ENCODE measurements around the gene KCNG3.
"Not testable (repeated sequence)": the region's sequence is repeated elsewhere in the genome, so short reads cannot be mapped to it uniquely, and the experiment has no call there.

The KCNG3 gene

DNA sequence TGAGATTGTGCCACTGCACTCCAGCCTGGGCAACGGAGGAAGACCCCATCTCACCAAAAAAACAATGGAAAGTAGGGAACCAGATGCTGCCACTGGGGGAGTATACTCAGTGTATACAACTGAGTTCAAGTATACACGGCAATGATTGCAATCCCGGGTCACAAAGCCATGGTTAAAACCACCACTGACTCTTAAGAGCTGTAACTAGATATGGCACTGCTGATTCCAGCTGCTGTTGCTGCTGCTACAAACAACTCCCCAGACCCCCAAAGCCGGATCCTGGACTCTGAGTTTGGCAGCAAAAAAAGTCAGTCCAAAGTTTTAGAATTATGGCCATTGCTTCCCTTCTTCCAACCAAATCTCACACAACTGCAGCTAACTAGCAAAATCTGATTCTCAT, 89.1 kb downstream of the KCNG3 start:
- no peak overlapping the region for H3K27ac ChIP-seq (ENCODE audit: low read length)
- H3K27me3 ChIP-seq (ENCODE audit: control insufficient read depth, insufficient read depth, low read length), result no peaks in the 10 kb centered on the region
- H3K4me1 ChIP-seq (ENCODE audit: control insufficient read depth, insufficient read depth, low read length), result no peaks in the 10 kb centered on the region
- no CpG with 5 or more reads among the region's 4 CpGs for WGBS (ENCODE audit: insufficient coverage, insufficient read length)
- no peaks in the 10 kb centered on the region for H3K9me3 ChIP-seq (ENCODE audit: control insufficient read depth, insufficient read depth, low read length)
- no peak overlapping the region for H3K4me3 ChIP-seq (ENCODE audit: low read length)
- peaks cover 5% of the 10 kb centered on the region; the same call in 1 of the 2 replicates for H3K36me3 ChIP-seq (ENCODE audit: control insufficient read depth, insufficient read depth, low read length)
- no peak for DNase-seq (ENCODE audit: low read depth, low spot score)

DNA sequence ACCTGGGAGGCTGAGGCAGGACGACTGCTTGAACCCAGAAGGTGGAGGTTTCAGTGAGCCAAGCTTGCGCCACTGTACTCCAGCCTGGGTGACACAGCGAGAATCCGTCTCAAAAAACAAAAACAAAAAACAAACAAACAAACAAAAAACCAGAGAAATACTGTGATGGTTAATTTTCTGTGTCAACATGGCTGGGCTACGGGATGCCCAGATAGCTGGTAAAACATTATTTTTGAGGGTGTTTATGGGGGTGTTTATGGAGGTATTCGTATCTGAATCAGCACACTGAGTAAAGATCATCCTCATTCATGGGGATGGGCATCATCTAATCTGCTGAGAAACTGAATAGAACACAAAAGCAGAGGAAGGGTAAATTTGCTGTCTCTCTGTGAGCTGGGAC, 92.0 kb downstream of the KCNG3 start:
- no peak for DNase-seq (ENCODE audit: low read depth, low spot score)
- no peaks in the 10 kb centered on the region for H3K9me3 ChIP-seq (ENCODE audit: control insufficient read depth, insufficient read depth, low read length)

GRCh38 chr2:42398052-42398451, 95.7 kb downstream of the KCNG3 start:
- not testable (repeated sequence) for DNase-seq (ENCODE audit: low read depth, low spot score); H3K27me3 ChIP-seq (ENCODE audit: control insufficient read depth, insufficient read depth, low read length); H3K4me1 ChIP-seq (ENCODE audit: control insufficient read depth, insufficient read depth, low read length); H3K27ac ChIP-seq (ENCODE audit: low read length); H3K36me3 ChIP-seq (ENCODE audit: control insufficient read depth, insufficient read depth, low read length); H3K9me3 ChIP-seq (ENCODE audit: control insufficient read depth, insufficient read depth, low read length); H3K4me3 ChIP-seq (ENCODE audit: low read length)
- no CpG with 5 or more reads among the region's 11 CpGs for WGBS (ENCODE audit: insufficient coverage, insufficient read length)

More for the DNA sequence above, 92.0 kb downstream of the KCNG3 start:
- no CpG with 5 or more reads among the region's 6 CpGs for whole genome bisulfite sequencing (ENCODE audit: insufficient coverage, insufficient read length)
- Histone ChIP-seq H3K4me3 (ENCODE audit: low read length) (no peak overlapping the region), H3K36me3 (ENCODE audit: control insufficient read depth, insufficient read depth, low read length) (no peaks in the 10 kb centered on the region), H3K27ac (ENCODE audit: low read length) (no peak overlapping the region), H3K4me1 (ENCODE audit: control insufficient read depth, insufficient read depth, low read length) (no peaks in the 10 kb centered on the region), H3K27me3 (ENCODE audit: control insufficient read depth, insufficient read depth, low read length) (no peaks in the 10 kb centered on the region)

DNA sequence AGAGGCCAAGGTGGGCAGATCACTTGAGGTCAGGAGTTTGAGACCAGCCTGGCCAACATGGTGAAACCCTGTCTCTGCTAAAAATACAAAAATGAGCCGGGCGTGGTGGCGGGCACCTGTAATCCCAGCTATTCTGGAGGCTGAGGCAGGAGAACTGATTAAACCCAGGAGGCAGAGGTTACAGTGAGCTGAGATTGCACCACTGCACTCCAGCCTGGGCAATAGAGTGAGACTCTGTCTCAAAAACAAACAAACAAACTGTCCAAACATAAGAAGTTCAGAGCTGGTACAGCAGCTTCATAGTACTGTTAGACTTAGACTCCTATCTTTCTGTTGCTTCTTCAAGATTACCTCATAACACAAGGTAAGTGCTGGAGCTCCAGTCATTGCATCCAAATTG, 100.5 kb downstream of the KCNG3 start:
- DNase-seq (ENCODE audit: low read depth, low spot score); H3K36me3 ChIP-seq (ENCODE audit: control insufficient read depth, insufficient read depth, low read length); H3K27me3 ChIP-seq (ENCODE audit: control insufficient read depth, insufficient read depth, low read length); H3K4me3 ChIP-seq (ENCODE audit: low read length); H3K9me3 ChIP-seq (ENCODE audit: control insufficient read depth, insufficient read depth, low read length); H3K4me1 ChIP-seq (ENCODE audit: control insufficient read depth, insufficient read depth, low read length); H3K27ac ChIP-seq (ENCODE audit: low read length): not testable (repeated sequence)
- WGBS (ENCODE audit: insufficient coverage, insufficient read length), result no CpG with 5 or more reads among the region's 3 CpGs

DNA sequence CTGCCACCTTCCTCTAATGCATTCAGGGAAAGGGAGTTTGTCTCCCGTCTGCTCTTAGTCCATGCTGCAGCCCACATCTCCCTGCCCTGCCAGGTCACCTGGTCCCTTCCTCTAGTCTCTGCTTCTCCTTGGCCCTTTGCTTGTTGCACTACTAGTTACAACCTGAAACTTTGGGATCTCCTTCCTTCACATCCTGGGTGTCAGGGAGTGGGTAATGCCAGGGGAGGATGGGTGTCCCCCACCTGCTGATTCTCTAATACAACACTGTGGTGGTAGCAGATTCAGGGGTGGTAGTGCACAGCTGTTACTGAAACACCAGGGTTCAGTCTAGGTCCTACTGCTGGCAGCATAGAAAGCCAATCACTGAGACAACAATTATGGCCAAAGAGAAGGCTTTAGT, 101.6 kb downstream of the KCNG3 start:
- Histone ChIP-seq H3K27me3 (ENCODE audit: control insufficient read depth, insufficient read depth, low read length) (no peaks in the 10 kb centered on the region), H3K27ac (ENCODE audit: low read length) (no peak overlapping the region), H3K4me1 (ENCODE audit: control insufficient read depth, insufficient read depth, low read length) (no peaks in the 10 kb centered on the region), H3K9me3 (ENCODE audit: control insufficient read depth, insufficient read depth, low read length) (no peaks in the 10 kb centered on the region), H3K36me3 (ENCODE audit: control insufficient read depth, insufficient read depth, low read length) (no peaks in the 10 kb centered on the region), H3K4me3 (ENCODE audit: low read length) (no peak overlapping the region)
- WGBS (ENCODE audit: insufficient coverage, insufficient read length), result no CpG with 5 or more reads among the region's 1 CpG
- DNase-seq (ENCODE audit: low read depth, low spot score), result no peak

Data from iPS DF 6.9 (cell line).